ENCODE data around the gene MATCAP1. TPM values are rescaled to one million over a fixed set of nuclear protein-coding genes. Genes with fewer than 3 reads are reported as not detected.

MATCAP1 gene
- total and polyA plus RNA-seq, 2 of the 13 experiments (the other 11 are each of a cell fraction or from before 2014, with no cell fraction given) = 11.2 to 24.5 TPM

DNA sequence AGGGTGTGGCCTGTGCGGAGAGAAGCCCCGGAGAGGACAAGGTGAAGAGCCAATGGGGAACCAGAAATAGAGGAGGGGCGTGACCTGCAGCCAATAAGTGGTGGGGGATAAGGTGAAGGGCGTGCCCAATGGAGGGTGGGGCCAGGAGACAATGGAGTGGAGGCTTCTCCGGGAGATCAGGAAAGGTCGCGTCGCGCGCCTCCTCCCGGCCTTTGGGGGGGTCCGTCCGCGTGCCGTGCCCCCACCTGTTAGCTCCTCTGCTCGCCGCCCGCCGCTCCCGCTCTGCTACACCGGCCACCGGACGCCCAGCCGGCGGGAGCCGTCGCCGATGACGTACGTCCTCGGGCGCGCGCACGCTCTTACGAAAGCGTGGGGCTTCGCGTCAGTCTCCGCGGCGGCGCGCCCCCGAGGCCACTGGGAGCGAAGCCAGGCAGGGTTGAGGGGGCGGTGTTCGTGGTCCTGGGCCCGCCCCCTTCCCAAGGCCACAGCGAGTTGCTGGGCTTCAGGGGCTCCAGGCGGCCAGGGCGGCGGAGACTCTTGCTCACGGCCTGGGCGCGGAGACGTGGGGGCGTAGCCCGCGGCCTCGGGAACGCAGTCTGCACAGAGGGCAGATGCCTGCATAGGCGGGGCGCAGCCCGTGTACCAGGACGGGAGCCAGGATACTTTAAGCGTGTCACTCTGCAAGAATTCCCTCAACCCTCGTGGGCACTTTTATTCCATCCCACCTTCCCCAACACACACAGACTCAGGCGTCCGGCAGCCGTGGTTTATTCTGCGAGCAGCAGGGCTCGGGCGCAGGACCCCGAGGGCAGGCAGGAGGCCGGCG lies at the start of gene MATCAP1 (continued):
- TF ChIP-seq, protein P1, sequence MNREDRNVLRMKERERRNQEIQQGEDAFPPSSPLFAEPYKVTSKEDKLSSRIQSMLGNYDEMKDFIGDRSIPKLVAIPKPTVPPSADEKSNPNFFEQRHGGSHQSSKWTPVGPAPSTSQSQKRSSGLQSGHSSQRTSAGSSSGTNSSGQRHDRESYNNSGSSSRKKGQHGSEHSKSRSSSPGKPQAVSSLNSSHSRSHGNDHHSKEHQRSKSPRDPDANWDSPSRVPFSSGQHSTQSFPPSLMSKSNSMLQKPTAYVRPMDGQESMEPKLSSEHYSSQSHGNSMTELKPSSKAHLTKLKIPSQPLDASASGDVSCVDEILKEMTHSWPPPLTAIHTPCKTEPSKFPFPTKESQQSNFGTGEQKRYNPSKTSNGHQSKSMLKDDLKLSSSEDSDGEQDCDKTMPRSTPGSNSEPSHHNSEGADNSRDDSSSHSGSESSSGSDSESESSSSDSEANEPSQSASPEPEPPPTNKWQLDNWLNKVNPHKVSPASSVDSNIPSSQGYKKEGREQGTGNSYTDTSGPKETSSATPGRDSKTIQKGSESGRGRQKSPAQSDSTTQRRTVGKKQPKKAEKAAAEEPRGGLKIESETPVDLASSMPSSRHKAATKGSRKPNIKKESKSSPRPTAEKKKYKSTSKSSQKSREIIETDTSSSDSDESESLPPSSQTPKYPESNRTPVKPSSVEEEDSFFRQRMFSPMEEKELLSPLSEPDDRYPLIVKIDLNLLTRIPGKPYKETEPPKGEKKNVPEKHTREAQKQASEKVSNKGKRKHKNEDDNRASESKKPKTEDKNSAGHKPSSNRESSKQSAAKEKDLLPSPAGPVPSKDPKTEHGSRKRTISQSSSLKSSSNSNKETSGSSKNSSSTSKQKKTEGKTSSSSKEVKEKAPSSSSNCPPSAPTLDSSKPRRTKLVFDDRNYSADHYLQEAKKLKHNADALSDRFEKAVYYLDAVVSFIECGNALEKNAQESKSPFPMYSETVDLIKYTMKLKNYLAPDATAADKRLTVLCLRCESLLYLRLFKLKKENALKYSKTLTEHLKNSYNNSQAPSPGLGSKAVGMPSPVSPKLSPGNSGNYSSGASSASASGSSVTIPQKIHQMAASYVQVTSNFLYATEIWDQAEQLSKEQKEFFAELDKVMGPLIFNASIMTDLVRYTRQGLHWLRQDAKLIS (CRISPR knock-in tag; IDR thresholded peaks at IDR 0.05) = 0 out of 2 replicates have a peak, but pooled peaks have one; percentile 42
- peak; percentile 54; the same call in 1 of the 2 replicates for TF ChIP-seq ZNF598 (CRISPR knock-in tag; IDR thresholded peaks at IDR 0.05; ENCODE audit: borderline replicate concordance)
- TF ChIP-seq ZNF839 (CRISPR knock-in tag; IDR thresholded peaks at IDR 0.05; ENCODE audit: borderline replicate concordance) = 0 out of 2 replicates have a peak, but pooled peaks have one; percentile 57
- TF ChIP-seq, protein P2, sequence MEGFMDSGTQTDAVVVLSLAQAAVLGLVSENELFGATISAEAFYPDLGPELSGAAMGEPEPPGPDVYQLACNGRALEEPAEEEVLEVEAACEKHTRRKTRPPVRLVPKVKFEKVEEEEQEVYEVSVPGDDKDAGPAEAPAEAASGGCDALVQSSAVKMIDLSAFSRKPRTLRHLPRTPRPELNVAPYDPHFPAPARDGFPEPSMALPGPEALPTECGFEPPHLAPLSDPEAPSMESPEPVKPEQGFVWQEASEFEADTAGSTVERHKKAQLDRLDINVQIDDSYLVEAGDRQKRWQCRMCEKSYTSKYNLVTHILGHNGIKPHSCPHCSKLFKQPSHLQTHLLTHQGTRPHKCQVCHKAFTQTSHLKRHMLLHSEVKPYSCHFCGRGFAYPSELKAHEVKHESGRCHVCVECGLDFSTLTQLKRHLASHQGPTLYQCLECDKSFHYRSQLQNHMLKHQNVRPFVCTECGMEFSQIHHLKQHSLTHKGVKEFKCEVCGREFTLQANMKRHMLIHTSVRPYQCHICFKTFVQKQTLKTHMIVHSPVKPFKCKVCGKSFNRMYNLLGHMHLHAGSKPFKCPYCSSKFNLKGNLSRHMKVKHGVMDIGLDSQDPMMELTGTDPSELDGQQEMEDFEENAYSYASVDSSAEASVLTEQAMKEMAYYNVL (CRISPR knock-in tag; IDR thresholded peaks at IDR 0.05; ENCODE audit: borderline replicate concordance) = no peak
- TF ChIP-seq, protein P3, sequence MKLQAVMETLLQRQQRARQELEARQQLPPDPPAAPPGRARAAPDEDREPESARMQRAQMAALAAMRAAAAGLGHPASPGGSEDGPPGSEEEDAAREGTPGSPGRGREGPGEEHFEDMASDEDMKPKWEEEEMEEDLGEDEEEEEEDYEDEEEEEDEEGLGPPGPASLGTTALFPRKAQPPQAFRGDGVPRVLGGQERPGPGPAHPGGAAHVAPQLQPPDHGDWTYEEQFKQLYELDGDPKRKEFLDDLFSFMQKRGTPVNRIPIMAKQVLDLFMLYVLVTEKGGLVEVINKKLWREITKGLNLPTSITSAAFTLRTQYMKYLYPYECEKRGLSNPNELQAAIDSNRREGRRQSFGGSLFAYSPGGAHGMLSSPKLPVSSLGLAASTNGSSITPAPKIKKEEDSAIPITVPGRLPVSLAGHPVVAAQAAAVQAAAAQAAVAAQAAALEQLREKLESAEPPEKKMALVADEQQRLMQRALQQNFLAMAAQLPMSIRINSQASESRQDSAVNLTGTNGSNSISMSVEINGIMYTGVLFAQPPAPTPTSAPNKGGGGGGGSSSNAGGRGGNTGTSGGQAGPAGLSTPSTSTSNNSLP (IDR thresholded peaks at IDR 0.05; ENCODE audit: low read depth, low read length) = no peak
- TF ChIP-seq SETDB1 (CRISPR knock-in tag; IDR thresholded peaks at IDR 0.05; ENCODE audit: borderline replicate concordance) = no peak
- TF ChIP-seq, protein P4, sequence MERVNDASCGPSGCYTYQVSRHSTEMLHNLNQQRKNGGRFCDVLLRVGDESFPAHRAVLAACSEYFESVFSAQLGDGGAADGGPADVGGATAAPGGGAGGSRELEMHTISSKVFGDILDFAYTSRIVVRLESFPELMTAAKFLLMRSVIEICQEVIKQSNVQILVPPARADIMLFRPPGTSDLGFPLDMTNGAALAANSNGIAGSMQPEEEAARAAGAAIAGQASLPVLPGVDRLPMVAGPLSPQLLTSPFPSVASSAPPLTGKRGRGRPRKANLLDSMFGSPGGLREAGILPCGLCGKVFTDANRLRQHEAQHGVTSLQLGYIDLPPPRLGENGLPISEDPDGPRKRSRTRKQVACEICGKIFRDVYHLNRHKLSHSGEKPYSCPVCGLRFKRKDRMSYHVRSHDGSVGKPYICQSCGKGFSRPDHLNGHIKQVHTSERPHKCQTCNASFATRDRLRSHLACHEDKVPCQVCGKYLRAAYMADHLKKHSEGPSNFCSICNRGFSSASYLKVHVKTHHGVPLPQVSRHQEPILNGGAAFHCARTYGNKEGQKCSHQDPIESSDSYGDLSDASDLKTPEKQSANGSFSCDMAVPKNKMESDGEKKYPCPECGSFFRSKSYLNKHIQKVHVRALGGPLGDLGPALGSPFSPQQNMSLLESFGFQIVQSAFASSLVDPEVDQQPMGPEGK (CRISPR knock-in tag; IDR thresholded peaks at IDR 0.05) = peak; percentile 80
- no peak for TF ChIP-seq CC2D1A (CRISPR knock-in tag; IDR thresholded peaks at IDR 0.05)
- TF ChIP-seq NFYC (CRISPR knock-in tag; IDR thresholded peaks at IDR 0.05) = peak; percentile 96
- TF ChIP-seq SIX1 (CRISPR knock-in tag; IDR thresholded peaks at IDR 0.05; ENCODE audit: borderline replicate concordance) = no peak
- 0 out of 2 replicates have a peak, but pooled peaks have one; percentile 76 for TF ChIP-seq MTA1 (CRISPR knock-in tag; IDR thresholded peaks at IDR 0.05; ENCODE audit: borderline replicate concordance)
- TF ChIP-seq ZNF30 (CRISPR knock-in tag; IDR thresholded peaks at IDR 0.05) = no peak
- TF ChIP-seq IKZF4 (CRISPR knock-in tag; IDR thresholded peaks at IDR 0.05; ENCODE audit: borderline replicate concordance, low read depth, not compliant biosample characterization) = no peak
- peak; percentile 29; the same call in 1 of the 2 replicates for TF ChIP-seq ZNF746 (CRISPR knock-in tag; IDR thresholded peaks at IDR 0.05)
- peak; percentile 39 for TF ChIP-seq ERF (CRISPR knock-in tag; IDR thresholded peaks at IDR 0.05)
- no peak for TF ChIP-seq SMARCC2 (IDR thresholded peaks at IDR 0.05)
- TF ChIP-seq, protein P5, sequence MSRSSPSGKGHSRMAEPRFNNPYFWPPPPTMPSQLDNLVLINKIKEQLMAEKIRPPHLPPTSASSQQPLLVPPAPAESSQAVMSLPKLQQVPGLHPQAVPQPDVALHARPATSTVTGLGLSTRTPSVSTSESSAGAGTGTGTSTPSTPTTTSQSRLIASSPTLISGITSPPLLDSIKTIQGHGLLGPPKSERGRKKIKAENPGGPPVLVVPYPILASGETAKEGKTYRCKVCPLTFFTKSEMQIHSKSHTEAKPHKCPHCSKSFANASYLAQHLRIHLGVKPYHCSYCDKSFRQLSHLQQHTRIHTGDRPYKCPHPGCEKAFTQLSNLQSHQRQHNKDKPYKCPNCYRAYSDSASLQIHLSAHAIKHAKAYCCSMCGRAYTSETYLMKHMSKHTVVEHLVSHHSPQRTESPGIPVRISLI (CRISPR knock-in tag; IDR thresholded peaks at IDR 0.05; ENCODE audit: borderline replicate concordance) = 0 out of 2 replicates have a peak, but pooled peaks have one; percentile 42

All from HepG2 (cell line).